Subcutaneous adipose tissue (tissue), 4 donors: ENCODE data around the gene MMP15. TPM values are rescaled to one million over a fixed set of nuclear protein-coding genes. Genes with fewer than 3 reads are reported as not detected.

ENCODE experiments used
- small RNA-seq: library from RNA; depleted of rRNA; stranded (forward); fragments of <200 nt; gene quantifications from one replicate; pipeline ENCODE3, GENCODE V24; 2016
- total RNA-seq, 4 donors: library from RNA; depleted of rRNA; stranded (reverse); fragments of >200 nt; gene quantifications; one replicate each; pipeline ENCODE4 v1.1.0, GENCODE V29; 2016
- TF ChIP-seq, protein P1 (sequence below): fragments of 450-650 bp; IDR thresholded peaks from one replicate; pipeline ENCODE4 v1.5.1; 2016; ENCODE audit warnings: low read depth, mild to moderate bottlenecking, control low read depth, antibody characterized with exemption, moderate library complexity

The MMP15 gene
- total RNA-seq, 4 donors from 2014 or later: 2.0 to 26.6 (median 3.4) TPM

DNA sequence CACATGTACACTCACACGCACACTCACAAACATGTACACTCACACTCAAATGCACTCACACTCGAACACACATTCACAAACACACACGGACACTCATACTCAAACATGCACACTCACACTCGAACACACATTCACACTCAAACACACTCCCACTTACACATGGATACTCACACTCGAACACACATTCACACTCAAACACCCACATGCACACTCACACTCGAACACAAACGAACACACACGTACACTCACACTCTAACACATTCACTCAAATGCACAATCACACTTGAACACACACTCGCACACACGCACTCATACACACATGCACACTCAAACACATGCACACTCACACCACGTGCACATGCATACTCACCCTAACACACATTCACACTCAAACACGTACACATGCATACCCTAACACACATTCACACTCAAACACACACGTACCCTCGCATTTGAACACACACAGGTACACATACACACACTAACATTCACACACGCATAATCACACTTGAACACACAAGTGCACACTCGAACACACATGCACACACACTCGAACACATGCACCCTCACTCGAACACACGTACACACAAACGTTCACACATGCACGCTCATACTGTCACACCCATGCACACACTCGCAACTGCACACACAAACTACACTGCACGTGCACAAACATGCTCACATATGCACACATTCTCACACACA is 61.8 kb downstream of the MMP15 start:
- TF ChIP-seq, protein P1, sequence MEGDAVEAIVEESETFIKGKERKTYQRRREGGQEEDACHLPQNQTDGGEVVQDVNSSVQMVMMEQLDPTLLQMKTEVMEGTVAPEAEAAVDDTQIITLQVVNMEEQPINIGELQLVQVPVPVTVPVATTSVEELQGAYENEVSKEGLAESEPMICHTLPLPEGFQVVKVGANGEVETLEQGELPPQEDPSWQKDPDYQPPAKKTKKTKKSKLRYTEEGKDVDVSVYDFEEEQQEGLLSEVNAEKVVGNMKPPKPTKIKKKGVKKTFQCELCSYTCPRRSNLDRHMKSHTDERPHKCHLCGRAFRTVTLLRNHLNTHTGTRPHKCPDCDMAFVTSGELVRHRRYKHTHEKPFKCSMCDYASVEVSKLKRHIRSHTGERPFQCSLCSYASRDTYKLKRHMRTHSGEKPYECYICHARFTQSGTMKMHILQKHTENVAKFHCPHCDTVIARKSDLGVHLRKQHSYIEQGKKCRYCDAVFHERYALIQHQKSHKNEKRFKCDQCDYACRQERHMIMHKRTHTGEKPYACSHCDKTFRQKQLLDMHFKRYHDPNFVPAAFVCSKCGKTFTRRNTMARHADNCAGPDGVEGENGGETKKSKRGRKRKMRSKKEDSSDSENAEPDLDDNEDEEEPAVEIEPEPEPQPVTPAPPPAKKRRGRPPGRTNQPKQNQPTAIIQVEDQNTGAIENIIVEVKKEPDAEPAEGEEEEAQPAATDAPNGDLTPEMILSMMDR: no peak

DNA sequence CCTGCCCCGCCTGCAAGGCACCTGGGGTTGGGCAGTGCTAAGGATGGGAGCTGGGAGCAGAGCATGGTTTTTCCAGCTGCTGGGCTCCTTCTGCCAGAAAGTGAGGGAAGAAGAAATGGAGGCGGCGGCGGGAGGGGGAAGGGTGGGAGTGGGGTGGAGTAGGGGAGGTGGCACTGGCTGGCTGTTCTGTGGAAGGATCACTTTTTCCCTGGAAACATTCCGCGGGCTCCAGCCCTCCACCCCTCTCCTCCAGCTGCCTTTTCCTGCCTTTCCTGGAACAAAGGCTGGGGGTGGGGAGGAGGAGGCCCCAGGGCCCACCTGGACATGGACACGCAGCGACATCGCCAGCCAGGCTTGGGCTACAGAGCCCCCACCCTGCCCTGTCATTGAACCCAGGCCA is 62.5 kb downstream of the MMP15 start:
- TF ChIP-seq, protein P1: no peak

DNA sequence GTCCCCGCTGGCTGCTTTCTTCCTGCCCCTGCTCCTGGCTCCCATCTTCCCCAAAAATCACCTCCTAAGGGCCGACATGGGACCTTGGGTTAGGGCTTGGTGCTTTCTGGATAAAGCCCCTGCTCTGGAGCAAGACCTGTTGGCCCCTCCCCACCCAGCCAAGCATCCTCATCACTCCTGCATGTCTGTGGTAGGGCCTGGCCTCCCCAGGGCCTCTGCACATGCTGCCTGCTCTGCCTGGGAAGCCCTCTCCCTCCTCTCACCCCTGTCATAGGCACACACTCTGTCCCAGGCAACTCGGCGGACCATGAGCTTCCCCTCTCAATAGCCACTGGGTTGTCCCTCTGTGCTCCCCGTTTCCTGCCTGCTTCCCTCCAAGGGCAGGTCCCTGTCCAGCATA is 68.5 kb downstream of the MMP15 start:
- TF ChIP-seq, protein P1: no peak

DNA sequence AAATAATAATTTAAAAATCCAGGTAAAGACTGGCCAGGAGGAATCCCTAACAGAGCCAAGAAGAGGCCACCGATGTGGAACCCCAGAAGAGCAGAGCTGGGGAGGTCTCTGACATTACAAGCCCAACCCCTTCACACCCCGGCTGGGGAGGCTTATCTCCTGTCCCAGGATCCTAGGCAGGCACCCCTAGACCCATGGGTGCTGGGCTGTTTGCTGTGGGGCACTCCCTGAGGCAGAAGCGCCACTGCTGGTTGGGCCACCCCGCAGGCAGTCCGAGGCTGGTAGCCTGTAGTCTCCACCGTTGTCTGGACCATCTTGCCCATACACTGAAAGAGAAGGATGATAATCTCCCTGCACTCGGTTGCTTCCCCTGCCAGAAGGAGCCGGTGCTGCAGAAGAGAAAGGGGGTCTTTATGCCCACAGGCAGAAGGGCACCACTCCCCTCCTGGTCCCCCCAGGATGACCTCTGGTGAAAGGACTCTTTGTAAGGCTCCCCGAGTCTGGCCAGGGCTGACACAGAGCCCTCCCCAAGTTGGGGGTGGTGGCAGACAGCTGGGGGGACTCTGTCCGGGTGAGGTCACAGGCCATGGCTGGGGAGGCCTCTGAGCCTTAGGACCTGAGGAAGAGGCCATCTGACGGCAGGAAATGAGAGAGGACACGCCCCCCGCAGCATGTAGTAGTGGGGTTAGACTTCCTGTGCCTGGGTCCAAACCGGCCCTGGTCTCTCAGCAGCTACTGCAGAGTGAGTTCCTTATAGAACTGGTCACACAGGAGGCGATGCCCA is 69.4 kb downstream of the MMP15 start:
- TF ChIP-seq, protein P1: no peak

DNA sequence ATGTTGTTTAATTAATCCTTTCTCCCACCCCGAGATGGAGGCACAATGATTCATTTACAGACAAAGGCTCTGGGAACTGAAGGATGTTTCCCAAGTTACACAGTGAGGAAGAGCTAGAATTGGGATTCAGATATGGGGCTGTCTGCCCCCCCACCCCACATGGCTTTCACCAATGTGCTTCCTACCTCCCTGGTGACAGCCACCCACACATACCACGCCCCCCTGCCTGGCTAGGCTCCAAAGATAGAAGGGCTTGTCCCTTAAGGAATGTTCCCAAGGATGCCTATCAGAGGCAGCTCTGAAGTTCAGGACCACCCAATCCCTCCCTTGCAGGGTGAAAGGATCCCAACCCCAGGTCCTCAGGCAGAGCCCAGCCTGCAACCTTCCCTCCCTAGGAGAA is 70.7 kb downstream of the MMP15 start:
- TF ChIP-seq, protein P1: no peak

Small RNAs within 50 kb of the gene (small RNA-seq; reads per million reads assigned to genes)
- 0.49 reads per million for gene RF00019

Other genes starting within 250 kb of the MMP15 start
- 10 to 100 TPM; 17.9 to 58.8 (median 28.7) TPM for gene KIFC3, start 223.3 kb upstream of the MMP15 start, total RNA-seq
- not detected for gene CNGB1, start 54.6 kb upstream of the MMP15 start, total RNA-seq
- 10 to 100 TPM in 1 of 4 donors, 1 to 10 TPM in 3; 4.1 to 12.2 (median 5.1) TPM for gene ZNF319, start 25.1 kb upstream of the MMP15 start, total RNA-seq
- 10 to 100 TPM; 20.7 to 43.5 (median 26.8) TPM for gene USB1, start 24.3 kb upstream of the MMP15 start, total RNA-seq
- 10 to 100 TPM; 13.8 to 27.5 (median 24.1) TPM for gene CFAP20, start 103.6 kb downstream of the MMP15 start, total RNA-seq
- 10 to 100 TPM; 49.3 to 62.2 (median 55.0) TPM for gene CSNK2A2, start 172.4 kb downstream of the MMP15 start, total RNA-seq